Activated CD4-positive, alpha-beta T cell treated with anti-CD3 and anti-CD28 coated beads, Interleukin-2, amount 50 U/mL, for 4 hours (primary cell): ENCODE measurements around the gene OCSTAMP.

Experiments used
- DNase-seq, 2 experiments: peaks; one replicate each; pipeline ENCODE4 v3.0.0-alpha.2; 2020

OCSTAMP gene

GRCh38 chr20:46509523-46509922 is 40.9 kb downstream of the OCSTAMP start:
- no peak for DNase-seq

- DNase-seq: no peak
These were observed 42.6 kb downstream of the OCSTAMP start for GRCh38 chr20:46507760-46508407.

DNA sequence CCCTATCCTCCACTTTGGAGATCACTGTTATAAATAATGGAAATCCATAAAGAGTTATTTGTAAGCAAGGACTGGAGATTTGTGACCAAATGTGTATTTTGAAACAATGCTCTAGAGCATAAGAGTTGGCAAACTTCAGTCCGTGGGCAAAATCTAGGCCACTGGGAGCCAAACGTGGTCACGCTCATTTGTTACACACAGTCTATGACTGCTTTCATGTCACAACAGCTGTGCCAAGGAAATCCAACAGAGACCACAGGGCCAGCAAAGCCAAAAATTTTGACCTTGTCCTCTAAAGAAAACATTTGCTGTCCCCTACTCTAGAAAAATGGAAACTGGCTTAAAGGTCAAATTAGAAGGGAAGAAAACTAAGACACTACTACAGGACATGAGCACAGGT is 44.9 kb downstream of the OCSTAMP start:
- DNase-seq: no peak

- DNase-seq: no peak
These were observed 48.5 kb downstream of the OCSTAMP start for GRCh38 chr20:46501961-46502360.

DNA sequence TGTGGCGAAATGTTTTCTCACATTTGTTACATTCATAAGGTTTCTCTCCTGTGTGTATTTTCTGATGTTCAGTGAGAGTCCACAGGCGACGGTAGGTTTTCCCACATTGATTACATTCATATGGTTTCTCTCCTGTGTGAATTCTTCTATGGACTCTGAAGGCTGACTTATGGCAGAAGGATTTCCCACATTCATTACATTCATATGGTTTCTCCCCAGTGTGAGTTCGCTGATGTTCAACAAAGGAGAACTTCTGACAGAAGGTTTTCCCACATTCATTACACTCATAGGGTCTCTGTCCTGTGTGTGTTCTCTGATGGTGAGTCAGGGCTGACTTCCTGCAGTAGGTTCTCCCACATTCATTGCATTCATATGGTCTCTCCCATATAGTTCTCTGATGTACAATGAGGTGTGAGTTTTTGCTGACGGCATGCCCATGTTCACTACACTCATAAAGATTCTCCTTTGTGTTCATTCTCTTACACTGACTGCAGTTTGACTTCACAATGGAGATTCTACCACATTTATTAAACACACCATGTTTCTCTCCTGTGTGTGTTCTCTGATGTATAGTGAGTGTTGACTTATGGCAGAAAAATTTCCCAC is 49.0 kb downstream of the OCSTAMP start:
- no peak for DNase-seq

DNA sequence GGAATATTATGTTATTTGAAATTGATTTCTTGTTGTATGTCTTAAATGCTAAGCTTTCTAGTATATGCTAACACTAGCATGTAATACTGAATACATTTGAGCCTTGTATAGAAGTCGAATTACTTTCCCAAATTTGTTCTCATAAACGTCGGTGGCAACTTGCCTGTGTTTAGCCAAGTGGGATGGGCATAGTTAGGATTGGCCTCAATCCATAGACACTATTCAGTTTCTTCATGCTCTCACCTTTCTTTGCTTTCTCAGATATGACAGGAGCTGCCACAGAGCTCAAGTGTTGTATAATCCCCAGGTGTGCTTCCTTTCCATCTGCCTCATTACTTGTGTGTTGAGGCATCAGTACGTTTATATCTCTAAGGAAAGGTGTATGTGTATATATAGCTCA is 56.4 kb downstream of the OCSTAMP start:
- DNase-seq: no peak

DNA sequence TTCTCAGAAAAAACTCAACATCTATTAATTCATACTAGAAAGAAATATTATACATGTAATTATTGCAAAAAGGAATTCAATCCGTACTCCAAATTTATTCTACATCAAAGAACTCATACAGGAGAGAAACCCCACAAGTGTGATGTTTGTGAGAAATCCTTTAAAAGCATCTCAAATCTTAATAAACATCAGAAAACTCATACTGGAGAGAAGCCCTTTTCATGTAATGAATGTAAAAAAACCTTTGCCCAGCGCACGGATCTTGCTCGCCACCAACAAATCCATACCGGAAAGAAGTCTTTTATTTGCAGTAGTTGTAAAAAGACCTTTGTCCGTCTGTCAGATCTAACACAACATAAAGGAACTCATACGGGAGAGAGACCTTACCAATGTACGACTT is 59.1 kb downstream of the OCSTAMP start:
- DNase-seq: no peak
